LNCaP clone FGC (cell line): ENCODE measurements around the gene HIRA.
"Not testable (repeated sequence)": the region's sequence is repeated elsewhere in the genome, so short reads cannot be mapped to it uniquely, and the experiment has no call there.

Experiments
- DNase-seq: peaks from one replicate; pipeline ENCODE4 v3.0.0-alpha.2; 2011; ENCODE audit warnings: low read depth
- H3K4me3 ChIP-seq: 2 replicates; pipeline ENCODE4 v1.5.1; 2011; ENCODE audit warnings: mild to moderate bottlenecking, low read depth, low read length, control low read depth
- TF ChIP-seq, protein P1 (sequence below): IDR thresholded peaks from 2 replicates; pipeline ENCODE4 v1.5.1; 2012; ENCODE audit warnings: mild to moderate bottlenecking; ENCODE audit not compliant: control insufficient read depth, insufficient read depth; ENCODE audit errors: extremely low read depth

Gene HIRA

DNA sequence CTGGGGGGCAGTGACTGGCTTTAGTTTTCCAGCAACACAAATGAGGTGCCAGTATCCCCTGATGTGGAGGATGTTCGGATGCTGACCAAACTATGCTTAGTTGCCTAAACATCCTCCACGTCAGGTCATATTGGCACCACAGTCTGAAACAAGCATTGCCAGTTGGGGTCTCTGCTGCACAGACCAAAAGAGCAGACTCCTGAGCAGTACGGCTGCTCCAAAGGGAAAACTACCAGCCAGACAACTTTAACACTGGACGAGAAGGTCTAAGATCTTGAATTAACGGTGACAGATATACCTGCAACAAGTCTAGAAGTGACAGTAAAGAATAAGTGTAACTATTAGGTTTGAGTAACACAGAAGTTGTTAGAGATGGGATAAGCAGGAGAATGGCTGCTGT is 99.6 kb downstream of the HIRA start:
- no peak for DNase-seq
- TF ChIP-seq, protein P1, sequence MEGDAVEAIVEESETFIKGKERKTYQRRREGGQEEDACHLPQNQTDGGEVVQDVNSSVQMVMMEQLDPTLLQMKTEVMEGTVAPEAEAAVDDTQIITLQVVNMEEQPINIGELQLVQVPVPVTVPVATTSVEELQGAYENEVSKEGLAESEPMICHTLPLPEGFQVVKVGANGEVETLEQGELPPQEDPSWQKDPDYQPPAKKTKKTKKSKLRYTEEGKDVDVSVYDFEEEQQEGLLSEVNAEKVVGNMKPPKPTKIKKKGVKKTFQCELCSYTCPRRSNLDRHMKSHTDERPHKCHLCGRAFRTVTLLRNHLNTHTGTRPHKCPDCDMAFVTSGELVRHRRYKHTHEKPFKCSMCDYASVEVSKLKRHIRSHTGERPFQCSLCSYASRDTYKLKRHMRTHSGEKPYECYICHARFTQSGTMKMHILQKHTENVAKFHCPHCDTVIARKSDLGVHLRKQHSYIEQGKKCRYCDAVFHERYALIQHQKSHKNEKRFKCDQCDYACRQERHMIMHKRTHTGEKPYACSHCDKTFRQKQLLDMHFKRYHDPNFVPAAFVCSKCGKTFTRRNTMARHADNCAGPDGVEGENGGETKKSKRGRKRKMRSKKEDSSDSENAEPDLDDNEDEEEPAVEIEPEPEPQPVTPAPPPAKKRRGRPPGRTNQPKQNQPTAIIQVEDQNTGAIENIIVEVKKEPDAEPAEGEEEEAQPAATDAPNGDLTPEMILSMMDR = no peak

DNA sequence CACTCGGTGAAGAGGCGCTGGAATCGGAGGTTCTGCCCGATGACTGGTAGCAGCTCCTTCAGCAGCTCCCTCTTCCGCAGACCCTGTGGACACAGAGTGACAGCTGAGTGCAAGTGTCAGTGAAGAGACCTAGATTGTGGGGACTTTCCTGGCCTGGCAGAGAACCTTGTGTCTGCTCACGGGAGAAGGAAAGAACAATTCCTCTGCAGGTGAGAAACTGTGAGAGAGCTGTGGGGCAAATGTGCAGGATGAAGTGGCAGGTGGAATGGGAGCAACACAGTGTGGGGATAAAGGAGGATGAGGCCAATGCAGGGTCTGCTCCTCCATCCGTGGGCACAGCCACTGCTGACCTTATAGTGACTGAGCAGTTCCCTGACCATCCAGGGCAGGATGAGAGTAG is 100.1 kb downstream of the HIRA start:
- no peak for DNase-seq
- TF ChIP-seq, protein P1 = no peak
- no peak overlapping the region for H3K4me3 ChIP-seq

More for the DNA sequence above, 99.6 kb downstream of the HIRA start:
- H3K4me3 ChIP-seq = no peak overlapping the region

DNA sequence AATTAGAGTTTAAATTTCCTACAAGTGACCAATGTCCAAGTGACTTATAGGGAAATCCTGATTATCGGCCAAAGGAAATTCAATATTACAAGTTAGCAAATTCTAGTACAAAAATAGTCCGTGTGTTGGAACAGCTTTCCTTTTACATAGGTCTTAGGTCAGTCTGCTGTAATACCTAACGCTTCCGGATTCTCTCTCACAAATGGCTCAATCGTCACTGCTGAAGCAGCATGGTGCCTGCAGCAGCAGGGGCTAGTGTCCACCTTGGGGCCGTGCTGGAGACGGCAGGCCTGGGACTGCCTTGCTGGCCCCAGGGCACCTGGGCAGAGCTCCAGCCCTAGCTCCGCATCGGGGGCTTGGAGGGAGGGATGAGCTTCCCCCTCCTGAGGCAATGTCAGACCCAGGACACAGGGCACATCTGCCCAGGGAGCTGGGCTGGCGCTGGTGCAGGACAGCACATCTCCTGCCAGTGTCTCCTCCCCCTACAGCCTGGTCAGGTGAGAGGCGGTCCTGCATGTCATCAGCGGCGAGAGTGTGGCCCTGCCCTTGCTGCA is 100.6 kb downstream of the HIRA start:
- TF ChIP-seq, protein P1 = no peak
- no peak overlapping the region for H3K4me3 ChIP-seq
- no peak for DNase-seq

GRCh38 chr22:19330205-19330604 is 101.3 kb downstream of the HIRA start:
- not testable (repeated sequence) for H3K4me3 ChIP-seq, DNase-seq

DNA sequence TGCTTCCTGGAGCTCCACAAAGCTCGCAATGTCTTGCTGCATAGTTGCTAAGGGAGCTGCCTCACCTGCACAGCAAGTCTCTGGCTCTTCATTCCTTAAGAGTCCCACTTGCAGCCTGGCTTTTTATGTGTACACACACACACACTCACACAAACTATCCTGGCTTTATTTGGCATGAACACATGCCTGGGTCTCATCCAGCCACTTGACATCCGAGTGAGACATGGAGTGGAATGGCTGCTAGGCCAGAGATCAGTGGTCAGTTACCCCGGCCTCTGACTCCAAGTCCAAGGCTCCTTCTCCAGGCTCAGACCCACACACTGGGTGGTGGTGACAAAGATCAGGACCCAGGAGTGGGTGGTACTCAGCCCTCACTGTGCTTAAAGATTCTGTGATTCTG is 102.1 kb downstream of the HIRA start:
- TF ChIP-seq, protein P1 = no peak
- DNase-seq = no peak
- H3K4me3 ChIP-seq = no peak overlapping the region

GRCh38 chr22:19325296-19325948 is 106.1 kb downstream of the HIRA start:
- no peak for DNase-seq
- TF ChIP-seq, protein P1 = no peak
- no peak overlapping the region for H3K4me3 ChIP-seq

- not testable (repeated sequence) for H3K4me3 ChIP-seq, DNase-seq
These were observed 108.1 kb downstream of the HIRA start for GRCh38 chr22:19323420-19323819.

DNA sequence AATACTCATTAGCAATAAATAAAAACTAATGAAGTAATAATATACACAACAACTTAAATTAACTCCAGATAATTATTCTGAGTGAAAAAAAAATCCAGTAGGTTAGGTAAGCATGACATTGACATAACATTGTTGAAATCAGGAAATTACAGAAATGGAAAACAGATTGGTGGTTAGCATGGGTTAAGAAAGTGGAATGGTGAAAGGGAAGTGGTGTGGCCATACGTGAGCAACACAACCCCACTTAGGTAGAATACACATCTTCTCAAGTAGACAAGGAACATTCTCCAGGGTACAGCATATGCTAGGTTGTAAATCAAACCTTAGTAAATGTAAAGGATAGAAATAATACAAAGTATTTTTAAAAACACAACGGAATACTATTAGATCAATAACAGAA is 109.8 kb downstream of the HIRA start:
- no peak for DNase-seq
- H3K4me3 ChIP-seq = no peak overlapping the region
- TF ChIP-seq, protein P1 = no peak

- not testable (repeated sequence) for H3K4me3 ChIP-seq, DNase-seq
These were observed 111.4 kb downstream of the HIRA start for GRCh38 chr22:19320136-19320535.
